Measurements from ENCODE around the gene KLLN. TPM values are rescaled to one million over a fixed set of nuclear protein-coding genes. Genes with fewer than 3 reads are reported as not detected.

KLLN gene
- total and polyA plus RNA-seq, 2 of the 13 experiments (the other 11 are each of a cell fraction or from before 2014, with no cell fraction given), result 0.08 to 0.44 TPM

- TF ChIP-seq ZNF276 (CRISPR knock-in tag; IDR thresholded peaks at IDR 0.05; ENCODE audit: low read depth) (peak; percentile 86), FOXO4 (CRISPR knock-in tag; conservative IDR thresholded peaks at IDR 0.05) (no peak), KLF13 (CRISPR knock-in tag; IDR thresholded peaks at IDR 0.05) (no peak), RELA (CRISPR knock-in tag; IDR thresholded peaks at IDR 0.05) (peak; percentile 65; the same call in 1 of the 2 replicates), ARNT2 (CRISPR knock-in tag; IDR thresholded peaks at IDR 0.05; ENCODE audit: low read depth) (peak; percentile 5; the same call in 1 of the 2 replicates), ZNF773 (CRISPR knock-in tag; IDR thresholded peaks at IDR 0.05; ENCODE audit: borderline replicate concordance) (peak; percentile 58; the same call in 1 of the 2 replicates), ZNF280B (CRISPR knock-in tag; IDR thresholded peaks at IDR 0.05; ENCODE audit: borderline replicate concordance) (no peak), ZSCAN25 (CRISPR knock-in tag; IDR thresholded peaks at IDR 0.05) (peak; percentile 94), ZNF160 (CRISPR knock-in tag; IDR thresholded peaks at IDR 0.05) (peak; percentile 60; the same call in 1 of the 2 replicates), KDM2A (CRISPR knock-in tag; IDR thresholded peaks at IDR 0.05; ENCODE audit: borderline replicate concordance, low read depth) (peak; percentile 87; the same call in 1 of the 2 replicates), ZBTB25 (CRISPR knock-in tag; IDR thresholded peaks at IDR 0.05) (peak; percentile 99), STAG1 (CRISPR knock-in tag; IDR thresholded peaks at IDR 0.05) (no peak), ZNF282 (IDR thresholded peaks at IDR 0.05; ENCODE audit: partially characterized antibody) (no peak), DNMT3B (CRISPR knock-in tag; conservative IDR thresholded peaks at IDR 0.05) (no peak; the same call in 1 of the 2 replicates)
Measured at GRCh38 chr10:87863053-87863943, at the start of gene KLLN, which contains the start of gene PTEN (continued).

All from HepG2 (cell line).